Astrocyte of the hippocampus (primary cell): ENCODE results near the gene ZSCAN25.
A peak's percentile ranks its signal among the peaks of the same experiment; 100 is the strongest.
"Not testable (repeated sequence)": the region's sequence is repeated elsewhere in the genome, so short reads cannot be mapped to it uniquely, and the experiment has no call there.

Source experiments
- DNase-seq: peaks from one replicate; pipeline ENCODE4 v3.0.0; 2011; ENCODE audit warnings: low read depth, low spot score

ZSCAN25 gene

GRCh38 chr7:99616359-99617191, at the start of gene ZSCAN25:
Gene ZSCAN25 (plus strand): TSS chr7:99616946. CDS start chr7:99619607, 2,661 bp downstream.
- DNase-seq = peak; percentile 96

- not testable (repeated sequence) for DNase-seq
Observed at GRCh38 chr7:99568770-99569169, 48.0 kb upstream of the ZSCAN25 start.

GRCh38 chr7:99571768-99572167, 45.0 kb upstream of the ZSCAN25 start:
- no peak for DNase-seq

- no peak for DNase-seq
Observed at GRCh38 chr7:99573257-99573656, 43.5 kb upstream of the ZSCAN25 start.

- no peak for DNase-seq
Observed at GRCh38 chr7:99576251-99576650, 40.5 kb upstream of the ZSCAN25 start.

- no peak for DNase-seq
Observed at GRCh38 chr7:99579281-99579955, 37.3 kb upstream of the ZSCAN25 start.

GRCh38 chr7:99579956-99580777, 36.6 kb upstream of the ZSCAN25 start:
- DNase-seq = peak; percentile 79

GRCh38 chr7:99580778-99581332, 35.9 kb upstream of the ZSCAN25 start:
- DNase-seq = not testable (repeated sequence)

GRCh38 chr7:99588868-99589267, 27.9 kb upstream of the ZSCAN25 start:
- no peak for DNase-seq

- no peak for DNase-seq
Observed at GRCh38 chr7:99594948-99595745, 21.6 kb upstream of the ZSCAN25 start.

- DNase-seq = no peak
Observed at GRCh38 chr7:99596408-99596955, 20.3 kb upstream of the ZSCAN25 start.

- no peak for DNase-seq
Observed at GRCh38 chr7:99597762-99598501, 18.8 kb upstream of the ZSCAN25 start, which contains the start of gene TMEM225B. Gene TMEM225B (plus strand): TSS chr7:99598267. CDS start chr7:99604389, 6,122 bp downstream.

- DNase-seq = no peak
Observed at GRCh38 chr7:99599836-99600235, 16.9 kb upstream of the ZSCAN25 start.

- no peak for DNase-seq
Observed at GRCh38 chr7:99601656-99602310, 15.0 kb upstream of the ZSCAN25 start.

GRCh38 chr7:99605527-99605926, 11.2 kb upstream of the ZSCAN25 start:
- no peak for DNase-seq

GRCh38 chr7:99606531-99606930, 10.2 kb upstream of the ZSCAN25 start:
- no peak for DNase-seq

GRCh38 chr7:99607548-99607947, 9.2 kb upstream of the ZSCAN25 start:
- DNase-seq = no peak

GRCh38 chr7:99614495-99614894, 2.3 kb upstream of the ZSCAN25 start:
- no peak for DNase-seq

GRCh38 chr7:99615989-99616358, 772 bp upstream of the ZSCAN25 start:
- DNase-seq = no peak
